ENCODE results near the gene AP5B1. TPM values are rescaled to one million over a fixed set of nuclear protein-coding genes. Genes with fewer than 3 reads are reported as not detected.

Gene AP5B1
- total and polyA plus RNA-seq, 9 of the 15 experiments (the other 6 are each of a cell fraction or from before 2014, with no cell fraction given): 0.51 to 24.2 (median 5.1) TPM

DNA sequence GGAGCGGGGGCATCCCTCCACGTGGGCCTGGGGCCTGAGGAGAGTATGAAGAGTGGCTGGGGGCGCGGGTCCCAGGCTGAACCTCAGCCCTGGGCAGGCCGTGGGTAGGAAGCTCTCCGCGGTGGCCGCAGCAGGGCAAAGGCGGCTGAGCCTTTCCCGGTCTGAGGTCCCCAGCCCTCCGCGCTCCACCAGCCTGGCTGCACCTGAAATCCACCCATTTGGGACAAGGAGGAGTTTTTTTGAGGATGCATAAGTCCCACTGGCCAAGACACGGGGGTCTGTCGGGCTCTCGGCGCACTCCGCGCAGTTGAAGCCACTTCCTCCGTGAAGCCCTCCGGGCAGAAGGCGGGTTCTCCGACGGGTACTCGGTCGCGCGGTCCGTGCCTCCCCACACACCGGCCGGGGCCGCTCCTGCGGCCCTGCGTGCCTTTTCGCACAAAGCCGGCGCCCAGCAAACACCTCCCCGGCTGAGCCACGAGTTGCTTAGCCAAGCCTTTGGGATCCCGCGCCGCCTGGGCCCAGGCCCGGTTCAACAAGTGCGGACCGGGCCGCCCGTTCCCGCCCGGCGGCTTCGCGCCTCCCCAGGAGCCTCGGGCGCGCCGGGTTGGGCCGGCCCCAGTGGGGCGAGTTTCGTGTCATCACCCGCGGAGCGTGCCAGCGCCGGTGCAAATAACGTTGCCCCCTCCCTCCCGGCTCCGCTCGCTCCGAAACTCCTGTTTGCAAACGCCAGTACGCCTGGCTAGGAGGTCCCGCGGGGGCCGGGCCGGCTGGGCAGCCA lies 5.4 kb upstream of the AP5B1 start:
- H3K4me2 ChIP-seq (ENCODE audit: insufficient read depth, low read length): no peak overlapping the region
- no peak overlapping the region for H3K27ac ChIP-seq (ENCODE audit: extremely low read depth, low read depth, low read length)
- no peaks in the 10 kb centered on the region for H3K79me2 ChIP-seq (ENCODE audit: control insufficient read depth, insufficient read depth, low read length)
- H3K27me3 ChIP-seq (ENCODE audit: control insufficient read depth in 2 of 2, insufficient read depth in 2 of 2, low read length in 2 of 2): peaks cover 18 to 32% of the 10 kb centered on the region in 2 experiments; a peak in 4 of 5 replicates
- FAIRE-seq (no peak), DNase-seq (ENCODE audit: extremely low read depth in 1 of 4, low spot score in 3 of 4) (no peak), ATAC-seq (no peak)
- intact Hi-C loops (cut with micrococcal nuclease): loop anchor here (10.0 kb wide), 1 partner anchor 199 kb away; no protein-coding TSS in a partner anchor
- no peaks in the 10 kb centered on the region for H3K9me3 ChIP-seq (replicated peaks; ENCODE audit: control insufficient read depth, insufficient read depth, low read depth, low read length)
- H3K4me3 ChIP-seq: no peak overlapping the region
- no TSS peak for BruUV-seq (replicated peaks)
- no peak overlapping the region for H2AFZ ChIP-seq (ENCODE audit: low read depth, low read length)
- no peak overlapping the region for H3K9ac ChIP-seq (ENCODE audit: insufficient read depth in 1 of 2, low read depth in 2 of 2, low read length in 2 of 2)
- no peaks in the 10 kb centered on the region for H3K9me1 ChIP-seq (ENCODE audit: control insufficient read depth, insufficient read depth, low read length)
- in situ Hi-C loops (cut with MboI): no loop called here
- ChIA-PET POLR2A (no interaction called here), CTCF (ENCODE audit: low intra/inter-chr PET ratio) (no interaction called here)
- no peaks in the 10 kb centered on the region for H3K36me3 ChIP-seq (ENCODE audit: control insufficient read depth, insufficient read depth, low read length)
- WGBS (ENCODE audit: insufficient coverage, low coverage, missing lambda C conversion rate): 60% methylated on average over 33 of the region's 74 CpGs
- TF ChIP-seq PML (IDR thresholded peaks at IDR 0.05; ENCODE audit: low read length) (no peak), ZFP36 (IDR thresholded peaks at IDR 0.05; ENCODE audit: low read depth, low read length, partially characterized antibody) (peak; percentile 7)
- TF ChIP-seq, protein P1, sequence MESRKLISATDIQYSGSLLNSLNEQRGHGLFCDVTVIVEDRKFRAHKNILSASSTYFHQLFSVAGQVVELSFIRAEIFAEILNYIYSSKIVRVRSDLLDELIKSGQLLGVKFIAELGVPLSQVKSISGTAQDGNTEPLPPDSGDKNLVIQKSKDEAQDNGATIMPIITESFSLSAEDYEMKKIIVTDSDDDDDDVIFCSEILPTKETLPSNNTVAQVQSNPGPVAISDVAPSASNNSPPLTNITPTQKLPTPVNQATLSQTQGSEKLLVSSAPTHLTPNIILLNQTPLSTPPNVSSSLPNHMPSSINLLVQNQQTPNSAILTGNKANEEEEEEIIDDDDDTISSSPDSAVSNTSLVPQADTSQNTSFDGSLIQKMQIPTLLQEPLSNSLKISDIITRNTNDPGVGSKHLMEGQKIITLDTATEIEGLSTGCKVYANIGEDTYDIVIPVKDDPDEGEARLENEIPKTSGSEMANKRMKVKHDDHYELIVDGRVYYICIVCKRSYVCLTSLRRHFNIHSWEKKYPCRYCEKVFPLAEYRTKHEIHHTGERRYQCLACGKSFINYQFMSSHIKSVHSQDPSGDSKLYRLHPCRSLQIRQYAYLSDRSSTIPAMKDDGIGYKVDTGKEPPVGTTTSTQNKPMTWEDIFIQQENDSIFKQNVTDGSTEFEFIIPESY (CRISPR knock-in tag; IDR thresholded peaks at IDR 0.05): peak; percentile 67
- peaks cover 12% of the 10 kb centered on the region; the same call in 1 of the 2 replicates for H4K20me1 ChIP-seq (replicated peaks; ENCODE audit: control insufficient read depth, insufficient read depth, low read length)
- H3K4me1 ChIP-seq (replicated peaks in 1 of 2; ENCODE audit: control insufficient read depth in 2 of 2, insufficient read depth in 2 of 2, low read length in 2 of 2): peaks cover 0 to 36% of the 10 kb centered on the region in 2 experiments; a peak in 2 of 5 replicates
